ENCODE data around the gene DAB1.

Gene DAB1

DNA sequence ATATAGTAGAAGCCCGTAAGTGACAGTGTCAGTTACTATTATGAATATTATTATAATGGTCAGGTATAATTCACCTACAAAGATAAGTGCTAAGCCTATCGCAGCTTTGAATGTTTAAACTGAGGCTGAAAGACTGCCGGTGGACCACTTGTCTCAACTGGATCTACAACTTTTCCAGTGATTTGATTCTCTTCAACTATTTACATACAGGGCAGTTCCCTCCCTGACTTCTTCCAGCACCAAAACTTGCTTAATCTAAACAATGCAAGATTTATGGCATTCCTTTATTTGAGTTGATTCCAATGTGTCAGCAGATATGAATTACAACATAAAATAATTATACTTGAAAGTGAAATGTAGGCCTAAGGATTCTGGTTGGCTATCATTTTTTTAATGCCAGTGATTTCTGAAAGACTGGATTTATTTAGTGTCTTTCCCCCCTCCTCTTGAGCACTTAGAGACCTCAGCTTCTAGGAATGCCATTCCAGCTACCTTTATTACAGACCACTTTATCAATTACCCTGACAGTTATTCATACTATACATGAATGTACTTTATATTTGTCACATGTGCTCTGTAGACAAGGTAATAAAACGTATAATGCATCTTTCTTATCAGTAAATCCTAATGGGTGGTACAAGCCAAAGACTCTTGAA, 304.8 kb downstream of the DAB1 start:
- no peak overlapping the region for H3K4me3 ChIP-seq (ENCODE audit: low read depth, low read length)
- no peaks in the 10 kb centered on the region for H3K36me3 ChIP-seq (ENCODE audit: control insufficient read depth in 2 of 2, insufficient read depth in 1 of 2, low read length in 2 of 2)
- H3K9me3 ChIP-seq (ENCODE audit: control insufficient read depth, insufficient read depth, low read depth, low read length): no peaks in the 10 kb centered on the region
- CTCF ChIA-PET: no interaction called here
- POLR2A ChIA-PET: no interaction called here
- no peak overlapping the region for H3K27ac ChIP-seq (ENCODE audit: extremely low read depth, low read depth, low read length)
- 0 out of 2 replicates have a peak, but pooled peaks have one; percentile 20 for TF ChIP-seq SP7 (tag by site-specific recombination; IDR thresholded peaks at IDR 0.05)
- TF ChIP-seq, protein P1, sequence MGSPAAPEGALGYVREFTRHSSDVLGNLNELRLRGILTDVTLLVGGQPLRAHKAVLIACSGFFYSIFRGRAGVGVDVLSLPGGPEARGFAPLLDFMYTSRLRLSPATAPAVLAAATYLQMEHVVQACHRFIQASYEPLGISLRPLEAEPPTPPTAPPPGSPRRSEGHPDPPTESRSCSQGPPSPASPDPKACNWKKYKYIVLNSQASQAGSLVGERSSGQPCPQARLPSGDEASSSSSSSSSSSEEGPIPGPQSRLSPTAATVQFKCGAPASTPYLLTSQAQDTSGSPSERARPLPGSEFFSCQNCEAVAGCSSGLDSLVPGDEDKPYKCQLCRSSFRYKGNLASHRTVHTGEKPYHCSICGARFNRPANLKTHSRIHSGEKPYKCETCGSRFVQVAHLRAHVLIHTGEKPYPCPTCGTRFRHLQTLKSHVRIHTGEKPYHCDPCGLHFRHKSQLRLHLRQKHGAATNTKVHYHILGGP (tag by site-specific recombination; IDR thresholded peaks at IDR 0.05): peak; percentile 86
- TF ChIP-seq, protein P2, sequence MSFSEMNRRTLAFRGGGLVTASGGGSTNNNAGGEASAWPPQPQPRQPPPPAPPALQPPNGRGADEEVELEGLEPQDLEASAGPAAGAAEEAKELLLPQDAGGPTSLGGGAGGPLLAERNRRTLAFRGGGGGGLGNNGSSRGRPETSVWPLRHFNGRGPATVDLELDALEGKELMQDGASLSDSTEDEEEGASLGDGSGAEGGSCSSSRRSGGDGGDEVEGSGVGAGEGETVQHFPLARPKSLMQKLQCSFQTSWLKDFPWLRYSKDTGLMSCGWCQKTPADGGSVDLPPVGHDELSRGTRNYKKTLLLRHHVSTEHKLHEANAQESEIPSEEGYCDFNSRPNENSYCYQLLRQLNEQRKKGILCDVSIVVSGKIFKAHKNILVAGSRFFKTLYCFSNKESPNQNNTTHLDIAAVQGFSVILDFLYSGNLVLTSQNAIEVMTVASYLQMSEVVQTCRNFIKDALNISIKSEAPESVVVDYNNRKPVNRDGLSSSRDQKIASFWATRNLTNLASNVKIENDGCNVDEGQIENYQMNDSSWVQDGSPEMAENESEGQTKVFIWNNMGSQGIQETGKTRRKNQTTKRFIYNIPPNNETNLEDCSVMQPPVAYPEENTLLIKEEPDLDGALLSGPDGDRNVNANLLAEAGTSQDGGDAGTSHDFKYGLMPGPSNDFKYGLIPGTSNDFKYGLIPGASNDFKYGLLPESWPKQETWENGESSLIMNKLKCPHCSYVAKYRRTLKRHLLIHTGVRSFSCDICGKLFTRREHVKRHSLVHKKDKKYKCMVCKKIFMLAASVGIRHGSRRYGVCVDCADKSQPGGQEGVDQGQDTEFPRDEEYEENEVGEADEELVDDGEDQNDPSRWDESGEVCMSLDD (tag by site-specific recombination; IDR thresholded peaks at IDR 0.05): no peak
- peaks cover 6% of the 10 kb centered on the region for H3K4me1 ChIP-seq (ENCODE audit: control insufficient read depth, insufficient read depth, low read length)

DNA sequence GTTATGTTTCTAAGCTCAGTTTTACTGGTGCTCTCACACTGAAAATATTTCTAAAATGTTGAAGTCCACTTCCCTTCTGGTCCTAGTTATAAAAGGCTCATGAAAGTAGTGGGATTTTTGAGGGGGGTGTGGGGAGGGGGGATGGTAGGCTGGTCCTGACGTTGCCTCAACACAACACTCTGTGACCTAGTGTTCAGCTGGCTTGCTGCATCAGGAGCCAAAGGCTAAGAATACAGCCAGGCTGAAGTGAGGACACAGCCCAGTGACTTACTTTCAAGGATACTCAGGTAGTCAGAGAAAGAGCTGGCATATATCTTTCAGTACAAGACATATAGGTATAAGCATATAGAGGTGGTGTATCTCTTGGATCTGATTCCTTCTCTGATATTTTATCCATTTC, 306.1 kb downstream of the DAB1 start:
- Histone ChIP-seq H3K4me3 (ENCODE audit: low read depth, low read length) (no peak overlapping the region), H3K9me3 (ENCODE audit: control insufficient read depth, insufficient read depth, low read depth, low read length) (no peaks in the 10 kb centered on the region), H3K4me1 (ENCODE audit: control insufficient read depth, insufficient read depth, low read length) (peaks cover 6% of the 10 kb centered on the region), H3K27ac (ENCODE audit: extremely low read depth, low read depth, low read length) (no peak overlapping the region), H3K36me3 (ENCODE audit: control insufficient read depth in 2 of 2, insufficient read depth in 1 of 2, low read length in 2 of 2) (no peaks in the 10 kb centered on the region)
- TF ChIP-seq HOXA7 (CRISPR knock-in tag; IDR thresholded peaks at IDR 0.05; ENCODE audit: borderline replicate concordance) (no peak), ZNF140 (tag by site-specific recombination; IDR thresholded peaks at IDR 0.05) (no peak), GFI1B (tag by site-specific recombination; IDR thresholded peaks at IDR 0.05) (no peak), ZIC2 (tag by site-specific recombination; IDR thresholded peaks at IDR 0.05) (no peak), MYNN (tag by site-specific recombination; IDR thresholded peaks at IDR 0.05; ENCODE audit: borderline replicate concordance) (no peak), ZNF791 (tag by site-specific recombination; IDR thresholded peaks at IDR 0.05) (no peak), ZNF10 (tag by site-specific recombination; IDR thresholded peaks at IDR 0.05) (no peak)
- ChIA-PET CTCF (no interaction called here), POLR2A (no interaction called here)

DNA sequence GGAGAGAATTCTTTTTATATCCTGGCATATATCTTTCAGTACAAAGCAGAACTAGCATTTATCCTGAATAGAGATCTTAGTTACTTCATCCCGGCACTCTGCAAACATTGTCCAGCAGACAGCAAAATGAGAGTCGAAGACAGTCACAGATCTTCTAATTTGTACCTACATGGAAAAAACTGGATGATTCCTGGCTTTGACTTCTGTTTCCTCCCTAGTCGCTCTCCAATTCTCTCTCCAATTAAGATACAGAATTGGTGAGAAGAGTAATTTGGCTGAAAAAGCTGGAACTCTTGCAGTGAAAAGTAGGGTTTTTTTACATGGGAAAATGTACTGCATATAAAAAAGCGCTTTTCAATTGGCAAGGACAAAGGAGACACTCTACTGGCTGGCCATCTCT, 307.0 kb downstream of the DAB1 start:
- Histone ChIP-seq H3K4me1 (ENCODE audit: control insufficient read depth, insufficient read depth, low read length) (peaks cover 6% of the 10 kb centered on the region), H3K27ac (ENCODE audit: extremely low read depth, low read depth, low read length) (no peak overlapping the region), H3K36me3 (ENCODE audit: control insufficient read depth in 2 of 2, insufficient read depth in 1 of 2, low read length in 2 of 2) (no peaks in the 10 kb centered on the region), H3K4me3 (ENCODE audit: low read depth, low read length) (no peak overlapping the region), H3K9me3 (ENCODE audit: control insufficient read depth, insufficient read depth, low read depth, low read length) (no peaks in the 10 kb centered on the region)
- ChIA-PET POLR2A (no interaction called here), CTCF (no interaction called here)
- TF ChIP-seq ZNF677 (tag by site-specific recombination; IDR thresholded peaks at IDR 0.05) (no peak), MEIS1 (CRISPR knock-in tag; IDR thresholded peaks at IDR 0.05; ENCODE audit: borderline replicate concordance) (no peak), KLF16 (tag by site-specific recombination; IDR thresholded peaks at IDR 0.05) (no peak), PRDM1 (tag by site-specific recombination; IDR thresholded peaks at IDR 0.05) (no peak)
- TF ChIP-seq, protein P3, sequence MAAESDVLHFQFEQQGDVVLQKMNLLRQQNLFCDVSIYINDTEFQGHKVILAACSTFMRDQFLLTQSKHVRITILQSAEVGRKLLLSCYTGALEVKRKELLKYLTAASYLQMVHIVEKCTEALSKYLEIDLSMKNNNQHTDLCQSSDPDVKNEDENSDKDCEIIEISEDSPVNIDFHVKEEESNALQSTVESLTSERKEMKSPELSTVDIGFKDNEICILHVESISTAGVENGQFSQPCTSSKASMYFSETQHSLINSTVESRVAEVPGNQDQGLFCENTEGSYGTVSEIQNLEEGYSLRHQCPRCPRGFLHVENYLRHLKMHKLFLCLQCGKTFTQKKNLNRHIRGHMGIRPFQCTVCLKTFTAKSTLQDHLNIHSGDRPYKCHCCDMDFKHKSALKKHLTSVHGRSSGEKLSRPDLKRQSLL (tag by site-specific recombination; IDR thresholded peaks at IDR 0.05): no peak
- TF ChIP-seq, protein P4, sequence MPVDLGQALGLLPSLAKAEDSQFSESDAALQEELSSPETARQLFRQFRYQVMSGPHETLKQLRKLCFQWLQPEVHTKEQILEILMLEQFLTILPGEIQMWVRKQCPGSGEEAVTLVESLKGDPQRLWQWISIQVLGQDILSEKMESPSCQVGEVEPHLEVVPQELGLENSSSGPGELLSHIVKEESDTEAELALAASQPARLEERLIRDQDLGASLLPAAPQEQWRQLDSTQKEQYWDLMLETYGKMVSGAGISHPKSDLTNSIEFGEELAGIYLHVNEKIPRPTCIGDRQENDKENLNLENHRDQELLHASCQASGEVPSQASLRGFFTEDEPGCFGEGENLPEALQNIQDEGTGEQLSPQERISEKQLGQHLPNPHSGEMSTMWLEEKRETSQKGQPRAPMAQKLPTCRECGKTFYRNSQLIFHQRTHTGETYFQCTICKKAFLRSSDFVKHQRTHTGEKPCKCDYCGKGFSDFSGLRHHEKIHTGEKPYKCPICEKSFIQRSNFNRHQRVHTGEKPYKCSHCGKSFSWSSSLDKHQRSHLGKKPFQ (tag by site-specific recombination; IDR thresholded peaks at IDR 0.05): no peak
- TF ChIP-seq, protein P5, sequence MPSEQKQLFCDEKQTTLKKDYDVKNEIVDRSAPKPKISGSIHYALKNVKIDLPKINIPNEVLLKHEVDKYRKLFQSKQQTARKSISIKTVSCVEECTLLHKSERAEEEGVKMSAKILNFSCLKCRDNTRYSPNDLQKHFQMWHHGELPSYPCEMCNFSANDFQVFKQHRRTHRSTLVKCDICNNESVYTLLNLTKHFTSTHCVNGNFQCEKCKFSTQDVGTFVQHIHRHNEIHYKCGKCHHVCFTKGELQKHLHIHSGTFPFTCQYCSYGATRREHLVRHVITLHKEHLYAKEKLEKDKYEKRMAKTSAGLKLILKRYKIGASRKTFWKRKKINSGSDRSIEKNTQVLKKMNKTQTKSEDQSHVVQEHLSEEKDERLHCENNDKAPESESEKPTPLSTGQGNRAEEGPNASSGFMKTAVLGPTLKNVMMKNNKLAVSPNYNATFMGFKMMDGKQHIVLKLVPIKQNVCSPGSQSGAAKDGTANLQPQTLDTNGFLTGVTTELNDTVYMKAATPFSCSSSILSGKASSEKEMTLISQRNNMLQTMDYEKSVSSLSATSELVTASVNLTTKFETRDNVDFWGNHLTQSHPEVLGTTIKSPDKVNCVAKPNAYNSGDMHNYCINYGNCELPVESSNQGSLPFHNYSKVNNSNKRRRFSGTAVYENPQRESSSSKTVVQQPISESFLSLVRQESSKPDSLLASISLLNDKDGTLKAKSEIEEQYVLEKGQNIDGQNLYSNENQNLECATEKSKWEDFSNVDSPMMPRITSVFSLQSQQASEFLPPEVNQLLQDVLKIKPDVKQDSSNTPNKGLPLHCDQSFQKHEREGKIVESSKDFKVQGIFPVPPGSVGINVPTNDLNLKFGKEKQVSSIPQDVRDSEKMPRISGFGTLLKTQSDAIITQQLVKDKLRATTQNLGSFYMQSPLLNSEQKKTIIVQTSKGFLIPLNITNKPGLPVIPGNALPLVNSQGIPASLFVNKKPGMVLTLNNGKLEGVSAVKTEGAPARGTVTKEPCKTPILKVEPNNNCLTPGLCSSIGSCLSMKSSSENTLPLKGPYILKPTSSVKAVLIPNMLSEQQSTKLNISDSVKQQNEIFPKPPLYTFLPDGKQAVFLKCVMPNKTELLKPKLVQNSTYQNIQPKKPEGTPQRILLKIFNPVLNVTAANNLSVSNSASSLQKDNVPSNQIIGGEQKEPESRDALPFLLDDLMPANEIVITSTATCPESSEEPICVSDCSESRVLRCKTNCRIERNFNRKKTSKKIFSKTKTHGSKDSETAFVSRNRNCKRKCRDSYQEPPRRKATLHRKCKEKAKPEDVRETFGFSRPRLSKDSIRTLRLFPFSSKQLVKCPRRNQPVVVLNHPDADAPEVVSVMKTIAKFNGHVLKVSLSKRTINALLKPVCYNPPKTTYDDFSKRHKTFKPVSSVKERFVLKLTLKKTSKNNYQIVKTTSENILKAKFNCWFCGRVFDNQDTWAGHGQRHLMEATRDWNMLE (tag by site-specific recombination; conservative IDR thresholded peaks at IDR 0.05; ENCODE audit: low read depth): no peak
